Heart right ventricle (tissue), 16 donors: ENCODE measurements around the gene IGF2R. TPM values are rescaled to one million over a fixed set of nuclear protein-coding genes. Genes with fewer than 3 reads are reported as not detected.

ENCODE experiments used
- ATAC-seq, 8 donors: fragments of 200-7000 bp; cut with Tn5 transposase; one replicate each; pipeline ENCODE4 v1.9.1; 2020; ENCODE audit warnings: mild to moderate bottlenecking in 8 of 8, moderate library complexity in 8 of 8, moderate number of reproducible peaks in 1 of 8
- DNase-seq, 2 donors: peaks; one replicate each; pipeline ENCODE4 v3.0.0-alpha.2; 2020
- H3K27ac ChIP-seq, 10 donors: fragments of 200-600 bp; sonication (generic) in 2 of 10; one replicate each; pipeline versions ENCODE4 v1.5.0 to v1.8.0; 2020 to 2022; ENCODE audit warnings: mild to moderate bottlenecking in 3 of 10
- H3K27me3 ChIP-seq, 7 donors: fragments of 200-600 bp; one replicate each; pipeline ENCODE4 v1.8.0; 2021 to 2022; ENCODE audit warnings: mild to moderate bottlenecking in 2 of 7
- H3K36me3 ChIP-seq, 9 donors: fragments of 200-600 bp; sonication (generic) in 1 of 9; one replicate each; pipeline versions ENCODE4 v1.5.0 to v1.8.0; 2020 to 2022; ENCODE audit warnings: mild to moderate bottlenecking in 2 of 9
- H3K4me1 ChIP-seq, 9 donors: fragments of 200-600 bp; sonication (generic) in 1 of 9; one replicate each; pipeline versions ENCODE4 v1.5.0 to v1.8.0; 2020 to 2022; ENCODE audit warnings: mild to moderate bottlenecking in 4 of 9
- H3K4me3 ChIP-seq, 10 donors: fragments of 200-600 bp; sonication (generic) in 2 of 10; one replicate each; pipeline versions ENCODE4 v1.5.0 to v1.8.0; 2020 to 2022; ENCODE audit warnings: mild to moderate bottlenecking in 7 of 10, moderate library complexity in 2 of 10
- H3K9me3 ChIP-seq, 11 donors: fragments of 200-600 bp in 10 of 11; sonication (generic) in 2 of 11; one replicate each; pipeline versions ENCODE4 v1.5.0 to v1.8.0; 2013 to 2022; ENCODE audit warnings: mild to moderate bottlenecking in 2 of 11, control low read depth in 1 of 11, moderate library complexity in 1 of 11
- WGBS, 2 donors: extraction: QIAGEN DNeasy Blood & Tissue Kit; methylation state at CpG; one replicate each; pipeline ENCODE4 v1.1.7; 2013; ENCODE audit warnings: inconsistent platforms in 1 of 2; 5-methylcytosine and 5-hydroxymethylcytosine counted together
- intact Hi-C, 10 donors: fragments of 100-400 bp; cut with DNase I; formaldehyde crosslinking; loops; one replicate each; pipeline versions ENCODE4 v1.11.1 to v1.14.2; 2022
- polyA plus RNA-seq, 2 donors: library from polyadenylated mRNA; stranded (reverse); fragments of 200-250 nt; gene quantifications; one replicate each; pipeline ENCODE4 v1.2.3, GENCODE V29; 2013
- total RNA-seq, 10 donors: library from RNA; stranded (reverse); fragmentation: NEBNext Ultra II Directional in 3 of 10; extraction: Animal tissue kit (Norgen Biotek cat#: 25700) in 3 of 10; gene quantifications; one replicate each; pipeline versions ENCODE4 v1.2.1 to v1.2.4, GENCODE V29; 2021 to 2023
- TF ChIP-seq, protein P1 (sequence below), 9 donors: fragments of 200-600 bp; sonication (generic) in 2 of 9; IDR thresholded peaks; one replicate each; pipeline versions ENCODE4 v1.5.0 to v1.8.0; 2021 to 2022; ENCODE audit warnings: antibody characterized with exemption in 9 of 9, mild to moderate bottlenecking in 5 of 9, moderate library complexity in 1 of 9
- donor health status: Arrhythmogenic right ventricular cardiomyopathy.
- donor health status: ischemic (EF 13 %, LVEDD 7.1; RV severe dilation, severe dysfunction).
- donor health status: healthy with polysubstance abuse.
- donor health status: DM: no; HTN: yes; CAD: no.
- donor health status: DM: no; HTN: no; CAD: no.
- donor health status: ischemic (EF 25% LVEDD 6.9; RV normal size, moderate dysfunction).
- donor health status: ischemic (EF 25% LVEDD 5.7; RV mildly dilated, moderate dysfunction).
- donor health status: healthy.
- donor health status: DM: yes; HTN: yes; CAD: no.
- donor health status: Ischemic cardiomyopathy.
- donor health status: ischemic (EF 35%, LVEDD 5.7; RV mildly dilated, moderate dysfunction).
- donor health status: nonischemic (EF 11% LVEDD 7.7; RV severe dilation, severe dysfunction).
- donor health status: DM: yes; HTN: yes; CAD: no.
- donor health status: PGD.
- donor health status: ischemic (EF 29% LVEDD 5.4; RV normal size, mild dysfunction).
- donor health status: nonischemic (EF 23%, LVEDD 6.1; RV moderate dilation, normal function).

Gene IGF2R
- total and polyA plus RNA-seq, 12 donors, result 13.7 to 95.6 (median 70.2) TPM

- no peak overlapping the region for H3K4me3 ChIP-seq
- ATAC-seq (no peak), DNase-seq (no peak)
- H3K27ac ChIP-seq, result peak overlapping the region in 7 of 10 donors; percentile 23 to 71 (median 53)
- intact Hi-C loops, result loop anchor here in 8 of 10 donors (5.0 to 10.0 kb wide), 5 partner anchors 51 to 249 kb away; partner anchors contain the start of gene WTAP (in 1 of the 8)
- WGBS, 2 donors, result 36 to 48% methylated on average over 2 of the region's 2 CpGs
- H3K9me3 ChIP-seq, result no peaks in the 10 kb centered on the region
- H3K27me3 ChIP-seq, result no peaks in the 10 kb centered on the region
- TF ChIP-seq, protein P1, sequence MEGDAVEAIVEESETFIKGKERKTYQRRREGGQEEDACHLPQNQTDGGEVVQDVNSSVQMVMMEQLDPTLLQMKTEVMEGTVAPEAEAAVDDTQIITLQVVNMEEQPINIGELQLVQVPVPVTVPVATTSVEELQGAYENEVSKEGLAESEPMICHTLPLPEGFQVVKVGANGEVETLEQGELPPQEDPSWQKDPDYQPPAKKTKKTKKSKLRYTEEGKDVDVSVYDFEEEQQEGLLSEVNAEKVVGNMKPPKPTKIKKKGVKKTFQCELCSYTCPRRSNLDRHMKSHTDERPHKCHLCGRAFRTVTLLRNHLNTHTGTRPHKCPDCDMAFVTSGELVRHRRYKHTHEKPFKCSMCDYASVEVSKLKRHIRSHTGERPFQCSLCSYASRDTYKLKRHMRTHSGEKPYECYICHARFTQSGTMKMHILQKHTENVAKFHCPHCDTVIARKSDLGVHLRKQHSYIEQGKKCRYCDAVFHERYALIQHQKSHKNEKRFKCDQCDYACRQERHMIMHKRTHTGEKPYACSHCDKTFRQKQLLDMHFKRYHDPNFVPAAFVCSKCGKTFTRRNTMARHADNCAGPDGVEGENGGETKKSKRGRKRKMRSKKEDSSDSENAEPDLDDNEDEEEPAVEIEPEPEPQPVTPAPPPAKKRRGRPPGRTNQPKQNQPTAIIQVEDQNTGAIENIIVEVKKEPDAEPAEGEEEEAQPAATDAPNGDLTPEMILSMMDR (IDR thresholded peaks at IDR 0.05), result no peak
- H3K36me3 ChIP-seq, result no peaks in the 10 kb centered on the region
- peaks cover 20 to 89% (median 64%) of the 10 kb centered on the region in 9 donors for H3K4me1 ChIP-seq
Measured at GRCh38 chr6:159973406-159973805, 4.5 kb downstream of the IGF2R start.

GRCh38 chr6:159973951-159974350, 5.1 kb downstream of the IGF2R start:
- 67% methylated on average over 2 of the region's 2 CpGs for WGBS, 2 donors
- Histone ChIP-seq H3K9me3 (no peaks in the 10 kb centered on the region), H3K4me1 (peaks cover 21 to 92% (median 69%) of the 10 kb centered on the region in 9 donors), H3K27ac (peak overlapping the region in 7 of 10 donors; percentile 4 to 71 (median 39)), H3K27me3 (no peaks in the 10 kb centered on the region), H3K36me3 (no peaks in the 10 kb centered on the region), H3K4me3 (no peak overlapping the region)
- TF ChIP-seq, protein P1 (IDR thresholded peaks at IDR 0.05), result no peak
- DNase-seq (no peak), ATAC-seq (peak in 1 of 8 donors; percentile 35)
- intact Hi-C loops, result loop anchor here in 8 of 10 donors (5.0 to 10.0 kb wide), 5 partner anchors 51 to 249 kb away; partner anchors contain the start of gene WTAP (in 1 of the 8)

GRCh38 chr6:159974932-159975331, 6.0 kb downstream of the IGF2R start:
- Histone ChIP-seq H3K9me3 (no peaks in the 10 kb centered on the region), H3K27ac (peak overlapping the region in 1 of 10 donors; percentile 60), H3K4me3 (no peak overlapping the region), H3K4me1 (peaks cover 27 to 100% (median 74%) of the 10 kb centered on the region in 9 donors), H3K27me3 (no peaks in the 10 kb centered on the region), H3K36me3 (no peaks in the 10 kb centered on the region)
- no peak for DNase-seq
- TF ChIP-seq, protein P1 (IDR thresholded peaks at IDR 0.05), result no peak
- no peak for ATAC-seq
- 94 to 96% methylated on average over 7 of the region's 7 CpGs for WGBS, 2 donors
- intact Hi-C loops, result loop anchor here in 9 of 10 donors (5.0 to 10.0 kb wide), 5 partner anchors 50 to 250 kb away; partner anchors contain the start of gene WTAP (in 1 of the 9)

GRCh38 chr6:159976686-159977254, 7.9 kb downstream of the IGF2R start:
- Histone ChIP-seq H3K27ac (peak overlapping the region in 9 of 10 donors; percentile 55 to 85 (median 72)), H3K27me3 (no peaks in the 10 kb centered on the region), H3K36me3 (no peaks in the 10 kb centered on the region), H3K4me3 (peak overlapping the region in 2 of 10 donors; percentile 2), H3K4me1 (peaks cover 25 to 100% (median 80%) of the 10 kb centered on the region in 9 donors), H3K9me3 (no peaks in the 10 kb centered on the region)
- no peak for DNase-seq
- TF ChIP-seq, protein P1 (IDR thresholded peaks at IDR 0.05), result no peak
- 56 to 62% methylated on average over 7 of the region's 7 CpGs for WGBS, 2 donors
- no peak for ATAC-seq
- intact Hi-C loops, result loop anchor here in 6 of 10 donors (2.0 to 10.0 kb wide), 6 partner anchors 48 to 252 kb away; partner anchors contain the start of gene WTAP (in 1 of the 6)
